Measurements from ENCODE around the gene PRKCA. TPM values are rescaled to one million over a fixed set of nuclear protein-coding genes. Genes with fewer than 3 reads are reported as not detected.

PRKCA gene
- total RNA-seq, 3 donors from 2014 or later = 42.3 to 77.7 (median 56.3) TPM

GRCh38 chr17:66837885-66838665 lies 535.7 kb downstream of the PRKCA start:
- H3K36me3 ChIP-seq (ENCODE audit: low read depth) = no peaks in the 10 kb centered on the region
- DNase-seq (no peak), ATAC-seq (no peak)
- no peak overlapping the region for H3K4me3 ChIP-seq
- no peaks in the 10 kb centered on the region for H3K4me1 ChIP-seq (ENCODE audit: low read depth)
- TF ChIP-seq CTCF (IDR thresholded peaks at IDR 0.05) = no peak
- intact Hi-C loops (cut with DNase I, micrococcal nuclease) = no loop called here
- no peaks in the 10 kb centered on the region for H3K9me3 ChIP-seq

- ATAC-seq (no peak), DNase-seq (no peak)
- intact Hi-C loops (cut with DNase I, micrococcal nuclease) = no loop called here
- H3K36me3 ChIP-seq (ENCODE audit: low read depth) = no peaks in the 10 kb centered on the region
- no peak for TF ChIP-seq CTCF (IDR thresholded peaks at IDR 0.05)
- H3K9me3 ChIP-seq = no peaks in the 10 kb centered on the region
- no peak overlapping the region for H3K4me3 ChIP-seq
- no peaks in the 10 kb centered on the region for H3K4me1 ChIP-seq (ENCODE audit: low read depth)
Measured at GRCh38 chr17:66839616-66840015, 537.2 kb downstream of the PRKCA start.

- no peak for ATAC-seq
- Histone ChIP-seq H3K9me3 (no peaks in the 10 kb centered on the region), H3K4me1 (ENCODE audit: low read depth) (no peaks in the 10 kb centered on the region), H3K36me3 (ENCODE audit: low read depth) (no peaks in the 10 kb centered on the region), H3K4me3 (no peak overlapping the region)
- TF ChIP-seq CTCF (IDR thresholded peaks at IDR 0.05) = no peak
- no peak for DNase-seq
- intact Hi-C loops (cut with DNase I, micrococcal nuclease) = no loop called here
Measured at GRCh38 chr17:66840061-66840460, 537.6 kb downstream of the PRKCA start.

- H3K4me1 ChIP-seq (ENCODE audit: low read depth) = no peaks in the 10 kb centered on the region
- no peaks in the 10 kb centered on the region for H3K36me3 ChIP-seq (ENCODE audit: low read depth)
- DNase-seq (no peak), ATAC-seq (no peak)
- no peak overlapping the region for H3K4me3 ChIP-seq
- intact Hi-C loops (cut with DNase I, micrococcal nuclease) = no loop called here
- no peaks in the 10 kb centered on the region for H3K9me3 ChIP-seq
- no peak for TF ChIP-seq CTCF (IDR thresholded peaks at IDR 0.05)
Measured at GRCh38 chr17:66841328-66841727, 538.9 kb downstream of the PRKCA start.

- no peak for TF ChIP-seq CTCF (IDR thresholded peaks at IDR 0.05)
- H3K4me3 ChIP-seq = no peak overlapping the region
- DNase-seq = no peak
- H3K4me1 ChIP-seq (ENCODE audit: low read depth) = no peaks in the 10 kb centered on the region
- ATAC-seq = no peak
- H3K9me3 ChIP-seq = no peaks in the 10 kb centered on the region
- H3K36me3 ChIP-seq (ENCODE audit: low read depth) = no peaks in the 10 kb centered on the region
- intact Hi-C loops (cut with DNase I, micrococcal nuclease) = no loop called here
Measured at GRCh38 chr17:66841744-66842143, 539.3 kb downstream of the PRKCA start.
